ENCODE measurements around the gene TUT1.
"Not testable (repeated sequence)": the region's sequence is repeated elsewhere in the genome, so short reads cannot be mapped to it uniquely, and the experiment has no call there.

TUT1 gene

DNA sequence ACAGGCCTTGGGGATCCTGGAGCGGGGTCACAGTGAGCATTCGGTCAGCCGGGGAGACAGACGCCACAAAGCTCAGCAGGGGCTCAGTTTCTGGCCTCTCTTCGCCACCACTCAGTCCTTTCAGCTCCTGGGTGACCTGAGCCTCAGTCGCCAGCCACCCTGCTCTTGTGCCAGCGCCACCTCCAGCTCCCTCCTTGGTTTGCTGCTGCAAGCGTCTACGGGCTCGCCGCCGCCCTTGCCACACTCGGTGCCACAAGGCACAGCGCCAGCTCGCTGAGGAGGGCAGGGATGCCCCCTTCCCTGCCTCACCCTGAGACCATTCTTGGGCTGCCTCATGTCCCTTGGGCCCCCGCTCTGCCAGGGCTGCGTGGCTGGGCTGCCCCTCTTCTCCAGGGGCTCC, 16.2 kb downstream of the TUT1 start:
- no peak for DNase-seq

DNA sequence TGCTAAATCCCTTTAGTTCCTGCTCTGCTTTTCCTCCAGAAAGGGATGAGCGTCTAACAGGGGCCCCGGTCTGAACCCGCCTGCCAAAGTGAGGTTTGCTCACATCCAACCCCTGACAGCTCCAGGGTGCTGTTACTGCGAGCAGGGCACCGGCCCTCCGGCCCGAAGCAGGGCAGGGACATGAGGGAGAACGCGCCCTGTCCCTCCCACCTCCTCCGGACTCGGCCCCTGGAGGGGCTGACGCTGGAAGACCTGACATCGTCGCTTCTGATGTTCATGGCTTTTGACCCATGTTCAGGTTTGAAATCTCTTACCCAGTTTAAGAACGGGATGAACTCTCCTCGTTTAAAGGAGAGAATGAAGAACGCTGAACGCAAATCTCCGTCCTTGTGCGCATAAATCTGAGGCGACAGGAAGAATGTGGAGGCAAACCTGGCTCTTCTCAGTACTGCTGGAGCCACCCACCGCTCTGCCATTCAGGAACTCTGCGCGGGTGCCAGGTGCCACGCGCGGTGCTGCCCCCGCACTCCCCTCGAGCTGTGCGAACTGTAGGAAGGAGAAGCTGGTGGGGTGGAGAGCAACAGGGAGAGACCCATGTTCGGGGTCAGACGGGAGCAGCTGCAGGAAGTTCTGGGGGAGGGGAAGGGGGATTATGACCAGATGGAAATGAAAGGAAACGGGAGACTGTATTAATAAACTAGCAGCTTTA, 16.8 kb downstream of the TUT1 start:
- DNase-seq, result peak; percentile 43

DNA sequence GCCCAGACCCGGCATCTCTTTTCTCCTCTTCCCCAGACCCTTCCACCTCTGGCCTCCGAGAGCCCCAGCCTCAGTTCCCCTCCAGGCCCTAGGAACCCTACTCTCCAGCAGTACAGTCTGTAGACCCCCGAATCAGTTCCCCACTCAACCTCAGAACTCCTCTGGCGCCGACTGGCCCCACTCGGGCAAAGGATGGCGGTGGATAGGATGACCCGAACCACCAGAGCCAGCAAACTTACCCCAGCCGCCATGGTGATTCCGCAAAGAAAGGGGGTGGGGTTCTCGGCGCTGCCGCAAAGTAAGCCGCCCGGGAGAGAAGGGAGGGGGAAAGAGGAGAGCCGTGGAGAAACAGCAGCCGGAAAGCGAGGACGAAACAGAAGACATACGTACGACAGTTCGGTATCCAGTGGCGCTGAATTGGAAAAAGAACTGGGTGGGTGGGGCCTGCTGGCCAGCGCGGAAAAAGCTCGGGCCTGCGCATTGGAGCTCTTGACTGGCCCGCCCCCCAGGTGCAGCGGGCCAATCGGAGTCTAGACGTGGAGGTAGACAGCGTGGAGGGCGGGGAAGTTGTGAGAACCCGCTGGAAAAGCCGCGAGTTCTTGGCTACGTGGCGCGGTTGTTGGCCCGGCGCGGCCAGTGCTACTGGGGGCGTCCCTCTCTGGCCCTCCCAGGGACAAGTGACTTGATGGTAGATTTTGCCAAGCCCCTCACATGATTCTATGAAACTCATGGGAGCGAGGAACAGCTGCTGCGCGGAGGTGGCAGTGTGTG, 17.5 kb downstream of the TUT1 start, which contains the start of gene EEF1G:
EEF1G (minus strand) TSS at position 300 of the 771 bp plus-strand sequence; CDS start at position 251, 49 bp downstream.
- peak; percentile 100 for DNase-seq

GRCh38 chr11:62573006-62573591, 18.2 kb downstream of the TUT1 start:
- peak; percentile 38 for DNase-seq

GRCh38 chr11:62572431-62572830, 18.9 kb downstream of the TUT1 start:
- DNase-seq, result no peak

DNA sequence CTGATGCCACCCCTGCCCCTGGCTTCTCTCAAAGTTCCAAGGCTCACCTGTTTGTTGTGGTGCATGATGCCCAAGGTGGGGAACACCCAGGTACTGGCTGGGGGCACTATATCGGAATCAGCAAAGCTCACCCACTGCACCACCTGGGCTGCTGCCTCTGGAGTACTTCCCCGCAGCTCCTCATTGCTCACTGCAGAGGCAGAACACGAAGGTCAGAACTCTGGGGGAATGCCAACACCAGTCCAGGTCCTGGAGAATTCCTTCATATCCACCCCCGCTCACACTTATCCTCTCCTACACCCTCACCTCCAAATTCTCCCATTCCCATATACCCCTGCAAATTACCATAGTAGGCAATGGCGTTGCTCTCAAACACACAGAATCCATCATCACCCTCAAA, 19.8 kb downstream of the TUT1 start:
- DNase-seq, result not testable (repeated sequence)

DNA sequence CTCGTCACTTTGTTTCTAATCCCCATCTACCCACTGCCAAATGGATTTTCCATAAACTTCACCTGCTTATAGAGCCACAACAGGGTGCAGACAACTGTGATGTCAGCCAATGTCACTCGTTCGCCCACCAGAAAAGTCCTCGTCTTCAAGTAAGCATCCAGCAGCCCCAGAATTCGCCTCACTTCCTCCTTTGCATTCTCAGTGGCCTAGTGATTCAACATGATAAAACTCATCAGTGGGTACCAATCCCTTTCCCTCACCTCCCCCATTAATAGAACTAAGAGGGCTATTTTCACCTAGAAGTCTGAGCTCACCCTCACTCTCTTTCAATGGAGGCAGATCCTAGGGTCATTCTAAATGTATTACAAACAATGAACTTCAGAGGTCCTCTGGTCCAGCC, 20.4 kb downstream of the TUT1 start:
- not testable (repeated sequence) for DNase-seq

GRCh38 chr11:62569611-62570010, 21.7 kb downstream of the TUT1 start:
- DNase-seq, result no peak

DNA sequence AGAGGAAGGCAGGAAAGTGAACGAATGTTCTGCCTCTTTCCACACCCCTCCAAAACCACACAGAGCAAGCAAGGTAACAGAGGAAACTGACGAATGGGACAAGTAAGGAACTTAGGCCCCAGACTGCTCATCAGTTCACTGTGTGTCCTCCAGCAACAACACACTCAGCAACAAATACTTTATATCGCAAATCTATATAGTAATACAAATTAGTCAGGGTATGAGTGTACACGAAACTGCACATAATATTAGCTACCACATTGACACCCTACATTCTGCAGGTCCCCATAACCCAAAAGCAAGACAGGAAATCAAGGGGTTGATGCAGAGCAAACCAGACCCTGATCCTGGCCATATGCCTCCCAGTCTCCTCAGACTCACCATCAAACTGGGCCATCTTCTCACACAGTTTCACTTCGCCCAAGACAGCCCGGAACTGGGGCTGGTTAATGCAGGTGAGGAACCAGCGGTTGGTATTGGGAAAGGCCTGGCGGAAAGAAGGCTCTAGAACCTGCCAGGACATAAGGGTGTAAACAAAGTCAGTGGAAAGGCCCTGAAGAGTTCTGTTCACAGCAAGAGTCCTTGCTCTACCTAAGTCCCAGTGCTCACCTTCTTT, 24.2 kb downstream of the TUT1 start:
- DNase-seq, result no peak

GRCh38 chr11:62566247-62566646, 25.1 kb downstream of the TUT1 start:
- no peak for DNase-seq

- DNase-seq, result no peak
Observed at GRCh38 chr11:62565100-62565802, 26.1 kb downstream of the TUT1 start.

DNA sequence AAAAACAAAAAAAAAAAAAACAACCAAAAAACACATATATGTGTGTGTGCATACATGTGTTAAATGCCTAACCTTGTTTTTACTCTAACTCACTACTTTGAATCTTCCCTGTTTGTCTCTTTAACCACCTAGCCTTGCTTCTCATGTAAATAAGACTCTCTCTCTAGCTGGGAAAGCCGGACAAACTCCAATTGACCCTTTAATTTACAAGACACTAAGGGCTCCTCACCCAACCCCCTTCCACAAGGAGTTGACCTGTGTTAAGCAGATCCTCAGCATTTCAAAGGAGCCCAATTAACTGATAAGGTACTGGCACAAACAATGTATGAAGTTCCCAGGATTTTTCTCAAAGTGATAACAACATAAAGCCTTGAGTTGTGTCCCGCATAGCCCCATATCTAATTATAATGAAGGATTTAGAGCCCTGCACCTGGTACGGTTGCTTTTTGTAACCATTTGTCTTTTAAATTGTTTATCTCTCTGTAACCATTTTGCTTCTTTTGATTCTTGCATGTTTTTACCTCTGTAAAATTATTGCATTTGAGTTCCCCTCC, 29.6 kb downstream of the TUT1 start:
- not testable (repeated sequence) for DNase-seq

DNA sequence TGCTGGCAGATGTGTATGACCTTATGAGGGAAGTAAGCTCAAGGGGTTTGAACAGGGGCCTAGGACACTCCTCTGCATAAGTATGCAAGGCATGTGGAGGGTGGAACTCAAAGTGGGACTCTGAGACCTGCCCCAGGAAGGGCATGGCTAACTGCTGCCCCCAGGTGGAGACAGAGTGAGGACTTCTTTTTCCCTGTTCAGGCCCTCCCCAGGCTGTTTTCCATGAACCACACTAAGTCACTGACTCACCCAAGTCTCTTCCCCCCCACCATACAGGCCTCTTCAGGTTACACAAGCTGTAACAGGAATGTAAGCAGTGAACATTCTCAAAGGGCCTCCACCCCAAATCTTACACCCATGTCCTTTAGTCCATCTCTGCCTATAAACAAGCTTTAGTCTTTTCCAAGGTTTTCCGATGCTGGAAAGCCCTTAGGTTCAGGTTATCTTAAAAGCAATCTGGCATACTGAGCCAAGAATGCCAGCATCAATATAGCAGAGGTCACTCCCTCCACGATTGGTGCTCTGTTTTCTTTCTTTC, 30.7 kb downstream of the TUT1 start:
- peak; percentile 51 for DNase-seq

GRCh38 chr11:62559626-62560025, 31.7 kb downstream of the TUT1 start:
- DNase-seq, result not testable (repeated sequence)

DNA sequence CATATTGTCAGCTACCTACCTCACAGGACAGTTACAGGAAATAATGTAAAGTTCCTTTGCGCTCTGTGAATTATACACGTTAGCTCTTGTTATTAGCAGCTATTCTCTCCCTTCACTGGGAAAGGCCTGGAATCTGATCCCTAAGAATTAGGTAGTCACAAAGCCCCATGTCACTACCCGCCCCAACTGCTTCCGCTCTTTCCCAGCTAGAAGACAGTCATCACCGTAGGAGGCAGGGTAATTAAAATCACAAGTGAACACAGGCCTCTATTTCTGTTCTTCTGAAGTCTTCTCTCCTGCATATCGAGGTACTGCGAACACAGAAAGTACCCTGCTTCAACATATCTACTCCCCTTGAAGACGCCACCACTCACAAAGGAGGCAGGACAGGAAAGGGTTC, 32.1 kb downstream of the TUT1 start:
- no peak for DNase-seq

- DNase-seq, result no peak
Observed at GRCh38 chr11:62558669-62559068, 32.7 kb downstream of the TUT1 start.

- no peak for DNase-seq
Observed at GRCh38 chr11:62556875-62557631, 34.3 kb downstream of the TUT1 start.

DNA sequence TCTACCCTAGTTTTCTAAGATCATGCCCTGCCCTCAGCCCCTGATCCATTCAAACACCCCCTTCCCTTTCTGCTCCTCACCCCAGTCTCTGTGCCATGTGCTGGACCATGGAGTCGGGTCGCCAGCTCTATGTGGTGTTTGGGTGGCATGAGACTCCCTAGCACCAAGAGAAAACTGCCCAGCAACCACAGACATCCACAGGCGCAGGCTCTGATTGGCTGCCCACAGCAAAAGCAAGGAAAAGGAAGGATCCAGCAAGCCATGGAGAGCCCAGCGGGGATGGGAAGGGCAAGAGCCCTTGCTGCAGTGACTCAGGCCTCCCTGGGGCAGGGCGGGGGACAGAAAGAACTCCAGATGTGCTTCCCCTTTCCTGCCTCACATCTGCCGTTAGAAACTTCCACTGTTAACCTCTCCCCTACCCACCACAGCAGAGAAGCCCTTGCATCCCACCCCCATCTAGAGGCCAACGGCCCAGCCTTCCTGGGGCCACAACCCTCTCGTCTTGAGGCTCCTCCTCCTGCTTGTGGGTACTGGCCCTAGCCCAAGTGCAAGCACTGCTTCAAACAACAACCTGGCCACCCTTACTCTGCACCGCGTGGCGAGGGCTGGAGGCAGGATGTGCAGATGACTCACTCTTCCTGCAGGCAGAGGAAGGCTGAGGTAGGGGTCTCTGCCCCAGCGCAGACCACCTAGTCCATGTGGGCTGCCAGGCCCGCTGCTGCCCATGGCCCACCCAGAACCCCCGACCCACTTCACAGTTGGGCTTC, 35.0 kb downstream of the TUT1 start:
- DNase-seq, result no peak

DNA sequence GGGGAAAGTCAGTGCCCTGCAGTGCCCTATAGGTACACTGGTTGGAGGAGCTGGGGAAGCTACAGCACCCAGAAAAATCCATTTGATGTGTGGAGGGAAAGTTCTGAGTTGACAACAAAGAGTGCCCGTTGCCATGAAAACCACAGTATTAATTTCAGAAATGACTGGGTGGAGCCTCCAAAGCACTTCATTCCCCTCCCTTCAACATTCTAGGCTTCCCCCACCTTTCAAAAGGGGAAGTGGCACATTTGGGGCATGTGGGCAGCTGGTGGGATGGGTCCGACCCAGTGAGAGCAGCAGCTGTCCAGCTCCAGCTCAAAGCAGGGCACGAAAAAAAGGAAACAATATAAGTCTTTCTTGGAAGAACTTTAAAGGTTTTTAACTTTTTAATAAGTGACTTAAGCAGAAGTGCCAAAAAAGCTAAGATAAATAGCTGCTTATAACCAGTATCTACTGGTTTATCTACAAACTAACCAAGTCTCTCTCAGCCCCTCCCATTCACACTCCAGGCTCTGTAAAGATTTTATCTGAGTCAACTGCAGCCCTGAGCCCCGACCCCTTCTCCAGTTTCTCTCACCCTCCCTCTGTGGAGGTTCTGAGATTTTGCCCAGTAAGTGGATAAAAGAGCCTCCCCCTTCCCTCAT, 35.7 kb downstream of the TUT1 start:
- no peak for DNase-seq

Measured in NCI-H2171 treated with DMSO at 0.1 percent for 48 hours (cell line).